OCI-LY7 (cell line): ENCODE results near the gene SEPTIN12. TPM values are rescaled to one million over a fixed set of nuclear protein-coding genes. Genes with fewer than 3 reads are reported as not detected.

Experiments used
- BruUV-seq: library from RNA; stranded (reverse); fragments of 400-500 nt; replicated peaks from 2 replicates; lab custom pipeline; 2021; lab: Mats Ljungman, UMichigan
- CTCF ChIA-PET: fragments of 300-600 bp; sonication (Branson Sonifier 250); formaldehyde crosslinking; loops from one replicate; lab custom pipeline; 2022; ENCODE audit warnings: antibody characterized with exemption; ENCODE audit not compliant: unreplicated experiment; lab: Charles Lee
- POLR2A ChIA-PET: fragments of 300-600 bp; sonication (Branson Sonifier 250); formaldehyde crosslinking; loops from one replicate; lab custom pipeline; 2022; ENCODE audit warnings: antibody characterized with exemption; lab: Charles Lee
- DNase-seq: peaks from one replicate; pipeline ENCODE4 v3.0.0-alpha.2; 2015; ENCODE audit warnings: low spot score
- H2AFZ ChIP-seq: fragments of 200-600 bp; sonication (generic), shearing (Covaris generic); 2 replicates; pipeline ENCODE4 v1.6.1; 2014; ENCODE audit warnings: mild to moderate bottlenecking, antibody characterized with exemption, low read length, moderate library complexity
- H3K27ac ChIP-seq: fragments of 200-600 bp; sonication (generic); 2 replicates; pipeline ENCODE4 v1.5.1; 2014; ENCODE audit warnings: mixed run types, low read depth, mild to moderate bottlenecking, moderate library complexity, low read length, inconsistent platforms; ENCODE audit not compliant: poor library complexity, severe bottlenecking
- H3K36me3 ChIP-seq: fragments of 200-600 bp; sonication (generic); 2 replicates; pipeline ENCODE4 v1.6.1; 2014; ENCODE audit warnings: mild to moderate bottlenecking, antibody characterized with exemption, low read length, moderate library complexity, mixed read lengths; ENCODE audit not compliant: insufficient read depth
- H3K4me1 ChIP-seq: fragments of 200-600 bp; sonication (generic); 2 replicates; pipeline ENCODE4 v1.5.1; 2014; ENCODE audit warnings: mild to moderate bottlenecking, low read length; ENCODE audit not compliant: insufficient read depth, poor library complexity, severe bottlenecking
- H3K4me2 ChIP-seq: fragments of 200-600 bp; sonication (generic); 2 replicates; pipeline ENCODE4 v1.6.1; 2014; ENCODE audit warnings: mild to moderate bottlenecking, low read length
- H3K4me3 ChIP-seq: fragments of 200-600 bp; sonication (generic); 2 replicates; pipeline ENCODE4 v1.5.1; 2014; ENCODE audit warnings: mild to moderate bottlenecking, low read depth, low read length; ENCODE audit not compliant: poor library complexity, severe bottlenecking
- H3K79me2 ChIP-seq: fragments of 200-600 bp; sonication (generic); 2 replicates; pipeline ENCODE4 v1.6.1; 2016; ENCODE audit warnings: low read depth, mild to moderate bottlenecking, low read length, moderate library complexity, mixed read lengths; ENCODE audit not compliant: insufficient read depth
- H3K9me2 ChIP-seq: fragments of 200-600 bp; sonication (generic); 2 replicates; pipeline ENCODE4 v1.6.1; 2016; ENCODE audit warnings: mild to moderate bottlenecking, low read length, mixed read lengths; ENCODE audit not compliant: insufficient read depth
- H3K9me3 ChIP-seq: fragments of 200-600 bp; sonication (generic); 2 replicates; pipeline ENCODE4 v1.6.1; 2014; ENCODE audit warnings: mild to moderate bottlenecking, mixed run types, low read length, mixed read lengths
- H4K20me1 ChIP-seq: fragments of 200-600 bp; sonication (generic); 2 replicates; pipeline ENCODE4 v1.6.1; 2014; ENCODE audit warnings: mild to moderate bottlenecking, antibody characterized with exemption, low read length, moderate library complexity, mixed read lengths; ENCODE audit not compliant: insufficient read depth
- EZH2phosphoT487 ChIP-seq: fragments of 200-600 bp; sonication (generic); IDR thresholded peaks from 2 replicates; pipeline ENCODE4 v1.6.1; 2018; ENCODE audit warnings: low read depth, borderline replicate concordance, mild to moderate bottlenecking, mixed run types, antibody characterized with exemption, low read length, moderate library complexity, mixed read lengths
- intact Hi-C: fragments of 100-400 bp; cut with micrococcal nuclease; formaldehyde crosslinking; loops from one replicate; pipeline ENCODE4 v1.10.0; 2022; ENCODE audit not compliant: unreplicated experiment
- total RNA-seq, 2 experiments: library from RNA; depleted of rRNA in 1 of 2; stranded (reverse); fragments of >200 nt in 1 of 2; shearing (Covaris generic) in 1 of 2; gene quantifications; 2 replicates each; pipeline ENCODE4 v1.2.3, GENCODE V29; 2014 to 2022
- TF ChIP-seq, protein P1 (sequence below): fragments of 200-600 bp; sonication (generic); conservative IDR thresholded peaks from 2 replicates; pipeline ENCODE4 v1.5.1; 2014; ENCODE audit warnings: mild to moderate bottlenecking, antibody characterized with exemption, low read length, moderate library complexity, mixed read lengths

SEPTIN12 gene
- total RNA-seq, 2 experiments from 2014 or later = not detected

DNA sequence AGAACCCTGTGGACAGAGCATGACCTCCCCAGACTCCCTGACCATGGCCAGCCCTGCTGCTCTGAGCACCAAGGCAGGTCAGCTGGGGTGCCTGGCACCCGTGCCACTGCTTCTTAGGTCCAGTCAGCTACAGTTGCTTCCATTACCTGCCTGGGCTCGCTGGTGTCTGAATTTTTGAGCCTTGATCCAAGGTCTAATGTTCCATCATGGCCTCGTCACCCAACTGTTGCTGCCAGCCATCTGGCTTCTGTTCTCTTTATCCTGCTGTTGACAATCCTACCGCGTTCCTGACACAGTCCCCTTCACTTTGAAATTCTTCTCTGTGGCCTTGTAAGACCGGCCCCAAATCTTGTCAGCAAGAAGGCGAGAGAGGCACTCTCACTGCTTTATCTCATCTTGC lies 42.3 kb upstream of the SEPTIN12 start:
- Histone ChIP-seq H3K27ac (no peak overlapping the region), H3K9me3 (no peaks in the 10 kb centered on the region), H3K9me2 (no peaks in the 10 kb centered on the region), H3K4me2 (no peak overlapping the region), H3K4me3 (no peak overlapping the region), H4K20me1 (no peaks in the 10 kb centered on the region), H2AFZ (no peak overlapping the region), H3K36me3 (peaks cover 91% of the 10 kb centered on the region), H3K4me1 (no peaks in the 10 kb centered on the region), H3K79me2 (no peaks in the 10 kb centered on the region; the same call in 1 of the 2 replicates)
- TF ChIP-seq EZH2phosphoT487 = no peak
- TF ChIP-seq, protein P1, sequence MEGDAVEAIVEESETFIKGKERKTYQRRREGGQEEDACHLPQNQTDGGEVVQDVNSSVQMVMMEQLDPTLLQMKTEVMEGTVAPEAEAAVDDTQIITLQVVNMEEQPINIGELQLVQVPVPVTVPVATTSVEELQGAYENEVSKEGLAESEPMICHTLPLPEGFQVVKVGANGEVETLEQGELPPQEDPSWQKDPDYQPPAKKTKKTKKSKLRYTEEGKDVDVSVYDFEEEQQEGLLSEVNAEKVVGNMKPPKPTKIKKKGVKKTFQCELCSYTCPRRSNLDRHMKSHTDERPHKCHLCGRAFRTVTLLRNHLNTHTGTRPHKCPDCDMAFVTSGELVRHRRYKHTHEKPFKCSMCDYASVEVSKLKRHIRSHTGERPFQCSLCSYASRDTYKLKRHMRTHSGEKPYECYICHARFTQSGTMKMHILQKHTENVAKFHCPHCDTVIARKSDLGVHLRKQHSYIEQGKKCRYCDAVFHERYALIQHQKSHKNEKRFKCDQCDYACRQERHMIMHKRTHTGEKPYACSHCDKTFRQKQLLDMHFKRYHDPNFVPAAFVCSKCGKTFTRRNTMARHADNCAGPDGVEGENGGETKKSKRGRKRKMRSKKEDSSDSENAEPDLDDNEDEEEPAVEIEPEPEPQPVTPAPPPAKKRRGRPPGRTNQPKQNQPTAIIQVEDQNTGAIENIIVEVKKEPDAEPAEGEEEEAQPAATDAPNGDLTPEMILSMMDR = no peak
- BruUV-seq = no TSS peak
- ChIA-PET CTCF (no interaction called here), POLR2A (no interaction called here)
- intact Hi-C loops = no loop called here
- DNase-seq = no peak

DNA sequence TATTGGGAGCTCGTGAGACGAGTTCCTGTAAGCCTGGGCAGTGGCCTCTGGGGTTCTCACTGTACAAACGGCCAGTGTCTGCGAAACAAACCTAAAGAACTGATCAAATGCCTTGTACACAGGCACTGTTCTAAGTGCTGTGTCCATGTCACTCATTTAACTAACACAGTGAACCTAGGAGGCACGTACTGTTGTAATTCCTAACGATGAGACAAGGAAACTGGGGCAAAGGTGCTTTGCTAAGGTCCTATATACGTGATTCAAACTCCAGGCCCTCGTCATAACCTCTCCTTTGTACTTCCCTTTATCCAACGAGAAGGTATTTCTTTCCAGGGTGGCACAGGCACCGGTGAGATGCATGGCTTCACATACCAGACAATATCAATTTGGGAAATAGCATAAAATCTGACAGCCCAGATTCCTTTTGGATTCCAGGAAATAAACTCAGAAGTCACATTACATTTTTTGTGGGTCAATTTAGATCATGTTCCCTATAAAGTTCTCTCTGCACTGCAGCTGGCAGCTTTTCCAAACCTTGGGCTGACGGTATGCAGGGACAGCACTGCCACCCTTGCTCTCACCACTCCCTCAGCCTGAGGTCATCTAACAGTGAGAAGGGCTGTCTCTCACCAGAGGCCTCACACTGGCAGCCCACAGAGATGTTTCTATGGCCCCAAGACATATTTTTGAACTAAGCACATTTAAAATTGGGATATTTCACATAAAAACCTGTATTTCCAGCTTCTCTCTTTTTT lies 40.6 kb upstream of the SEPTIN12 start:
- ChIA-PET CTCF (interaction anchor here (0.6 kb wide), 1 partner anchor 1014 kb away, joined by 3 read pairs; no protein-coding TSS in a partner anchor), POLR2A (interaction anchor here (0.7 kb wide), 1 partner anchor 8 kb away, joined by 3 read pairs; no protein-coding TSS in a partner anchor)
- DNase-seq = no peak
- intact Hi-C loops = no loop called here
- H3K4me1 ChIP-seq = no peaks in the 10 kb centered on the region
- no peak for TF ChIP-seq EZH2phosphoT487
- TF ChIP-seq, protein P1 = no peak
- no peak overlapping the region for H3K27ac ChIP-seq
- no TSS peak for BruUV-seq
- H3K9me2 ChIP-seq = no peaks in the 10 kb centered on the region
- H3K79me2 ChIP-seq = no peaks in the 10 kb centered on the region; the same call in 1 of the 2 replicates
- H3K9me3 ChIP-seq = no peaks in the 10 kb centered on the region
- H4K20me1 ChIP-seq = no peaks in the 10 kb centered on the region
- H3K4me2 ChIP-seq = no peak overlapping the region
- no peak overlapping the region for H2AFZ ChIP-seq
- peaks cover 91% of the 10 kb centered on the region for H3K36me3 ChIP-seq
- no peak overlapping the region for H3K4me3 ChIP-seq

DNA sequence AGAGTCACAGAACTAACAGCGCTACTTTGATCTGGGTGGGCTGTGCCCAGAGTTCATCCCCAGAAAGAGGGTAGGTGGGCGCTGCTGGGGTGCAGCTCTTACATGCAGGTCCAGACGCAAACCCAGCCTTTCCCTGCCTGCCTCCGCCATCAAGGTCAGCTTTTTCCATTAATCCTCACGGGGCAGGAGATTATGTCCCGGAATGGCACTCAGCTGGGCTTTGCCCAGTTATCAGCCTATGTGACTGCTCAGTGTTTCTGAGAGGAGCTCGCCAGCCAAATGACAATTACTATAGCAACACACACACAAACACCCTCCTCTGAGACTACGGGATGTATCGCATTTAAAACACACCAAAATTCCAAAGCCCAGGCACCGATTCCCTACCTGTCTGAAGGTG lies 38.8 kb upstream of the SEPTIN12 start:
- Histone ChIP-seq H3K36me3 (peaks cover 88% of the 10 kb centered on the region), H4K20me1 (no peaks in the 10 kb centered on the region), H3K79me2 (no peaks in the 10 kb centered on the region), H3K4me1 (no peaks in the 10 kb centered on the region), H3K27ac (no peak overlapping the region), H3K9me3 (no peaks in the 10 kb centered on the region), H3K4me3 (no peak overlapping the region), H2AFZ (no peak overlapping the region), H3K9me2 (no peaks in the 10 kb centered on the region), H3K4me2 (no peak overlapping the region)
- intact Hi-C loops = no loop called here
- BruUV-seq = no TSS peak
- ChIA-PET CTCF (no interaction called here), POLR2A (no interaction called here)
- no peak for DNase-seq
- TF ChIP-seq EZH2phosphoT487 = no peak
- TF ChIP-seq, protein P1 = no peak
